ENCODE data around the gene ADGRF1.

DNA sequence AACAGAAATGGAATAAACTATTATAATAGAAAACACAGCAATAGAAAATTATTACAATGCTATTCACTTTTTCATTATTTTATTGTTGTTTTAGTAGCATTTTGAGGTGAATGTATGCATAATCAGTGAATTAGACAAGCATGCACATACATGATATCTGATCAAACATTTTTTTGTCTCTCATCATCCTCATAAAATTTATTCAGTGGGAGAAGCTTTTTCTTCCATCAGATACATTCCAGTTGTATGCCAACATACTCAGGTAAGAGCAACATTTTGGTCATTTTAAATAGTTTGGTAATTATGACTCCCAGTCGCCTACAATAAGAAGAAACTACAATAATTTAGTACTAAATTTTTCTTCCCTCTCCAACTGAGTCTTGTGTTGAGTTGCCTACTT is 44.5 kb downstream of the ADGRF1 start:
- TF ChIP-seq, protein P1, sequence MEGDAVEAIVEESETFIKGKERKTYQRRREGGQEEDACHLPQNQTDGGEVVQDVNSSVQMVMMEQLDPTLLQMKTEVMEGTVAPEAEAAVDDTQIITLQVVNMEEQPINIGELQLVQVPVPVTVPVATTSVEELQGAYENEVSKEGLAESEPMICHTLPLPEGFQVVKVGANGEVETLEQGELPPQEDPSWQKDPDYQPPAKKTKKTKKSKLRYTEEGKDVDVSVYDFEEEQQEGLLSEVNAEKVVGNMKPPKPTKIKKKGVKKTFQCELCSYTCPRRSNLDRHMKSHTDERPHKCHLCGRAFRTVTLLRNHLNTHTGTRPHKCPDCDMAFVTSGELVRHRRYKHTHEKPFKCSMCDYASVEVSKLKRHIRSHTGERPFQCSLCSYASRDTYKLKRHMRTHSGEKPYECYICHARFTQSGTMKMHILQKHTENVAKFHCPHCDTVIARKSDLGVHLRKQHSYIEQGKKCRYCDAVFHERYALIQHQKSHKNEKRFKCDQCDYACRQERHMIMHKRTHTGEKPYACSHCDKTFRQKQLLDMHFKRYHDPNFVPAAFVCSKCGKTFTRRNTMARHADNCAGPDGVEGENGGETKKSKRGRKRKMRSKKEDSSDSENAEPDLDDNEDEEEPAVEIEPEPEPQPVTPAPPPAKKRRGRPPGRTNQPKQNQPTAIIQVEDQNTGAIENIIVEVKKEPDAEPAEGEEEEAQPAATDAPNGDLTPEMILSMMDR (IDR thresholded peaks at IDR 0.05): no peak
- TF ChIP-seq GATA2 (CRISPR knock-in tag; IDR thresholded peaks at IDR 0.05) (no peak), FOSL2 (IDR thresholded peaks at IDR 0.05; ENCODE audit: borderline replicate concordance, low read depth) (no peak), EP300 (IDR thresholded peaks at IDR 0.05; ENCODE audit: borderline replicate concordance in 1 of 2, low read depth in 1 of 2, low read length in 1 of 2) (no peak), FOXJ3 (CRISPR knock-in tag; IDR thresholded peaks at IDR 0.05) (no peak), EZH2phosphoT487 (IDR thresholded peaks at IDR 0.05; ENCODE audit: borderline replicate concordance, low read depth) (no peak), RXRA (IDR thresholded peaks at IDR 0.05; ENCODE audit: borderline replicate concordance, low read depth) (no peak), ELF1 (IDR thresholded peaks at IDR 0.05) (no peak), POLR2AphosphoS5 (IDR thresholded peaks at IDR 0.05; ENCODE audit: low read depth, low read length) (no peak), CHD2 (IDR thresholded peaks at IDR 0.05; ENCODE audit: low read length, partially characterized antibody) (no peak), TAF1 (IDR thresholded peaks at IDR 0.05; ENCODE audit: borderline replicate concordance, low read depth, low read length) (no peak)
- TF ChIP-seq, protein P2, sequence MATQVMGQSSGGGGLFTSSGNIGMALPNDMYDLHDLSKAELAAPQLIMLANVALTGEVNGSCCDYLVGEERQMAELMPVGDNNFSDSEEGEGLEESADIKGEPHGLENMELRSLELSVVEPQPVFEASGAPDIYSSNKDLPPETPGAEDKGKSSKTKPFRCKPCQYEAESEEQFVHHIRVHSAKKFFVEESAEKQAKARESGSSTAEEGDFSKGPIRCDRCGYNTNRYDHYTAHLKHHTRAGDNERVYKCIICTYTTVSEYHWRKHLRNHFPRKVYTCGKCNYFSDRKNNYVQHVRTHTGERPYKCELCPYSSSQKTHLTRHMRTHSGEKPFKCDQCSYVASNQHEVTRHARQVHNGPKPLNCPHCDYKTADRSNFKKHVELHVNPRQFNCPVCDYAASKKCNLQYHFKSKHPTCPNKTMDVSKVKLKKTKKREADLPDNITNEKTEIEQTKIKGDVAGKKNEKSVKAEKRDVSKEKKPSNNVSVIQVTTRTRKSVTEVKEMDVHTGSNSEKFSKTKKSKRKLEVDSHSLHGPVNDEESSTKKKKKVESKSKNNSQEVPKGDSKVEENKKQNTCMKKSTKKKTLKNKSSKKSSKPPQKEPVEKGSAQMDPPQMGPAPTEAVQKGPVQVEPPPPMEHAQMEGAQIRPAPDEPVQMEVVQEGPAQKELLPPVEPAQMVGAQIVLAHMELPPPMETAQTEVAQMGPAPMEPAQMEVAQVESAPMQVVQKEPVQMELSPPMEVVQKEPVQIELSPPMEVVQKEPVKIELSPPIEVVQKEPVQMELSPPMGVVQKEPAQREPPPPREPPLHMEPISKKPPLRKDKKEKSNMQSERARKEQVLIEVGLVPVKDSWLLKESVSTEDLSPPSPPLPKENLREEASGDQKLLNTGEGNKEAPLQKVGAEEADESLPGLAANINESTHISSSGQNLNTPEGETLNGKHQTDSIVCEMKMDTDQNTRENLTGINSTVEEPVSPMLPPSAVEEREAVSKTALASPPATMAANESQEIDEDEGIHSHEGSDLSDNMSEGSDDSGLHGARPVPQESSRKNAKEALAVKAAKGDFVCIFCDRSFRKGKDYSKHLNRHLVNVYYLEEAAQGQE (IDR thresholded peaks at IDR 0.05; ENCODE audit: low read depth, low read length): no peak
